Heart right ventricle (tissue), 16 donors: ENCODE data around the gene IFRD2. TPM values are rescaled to one million over a fixed set of nuclear protein-coding genes. Genes with fewer than 3 reads are reported as not detected.

Experiments
- ATAC-seq, 8 donors: fragments of 200-7000 bp; cut with Tn5 transposase; one replicate each; pipeline ENCODE4 v1.9.1; 2020; ENCODE audit warnings: mild to moderate bottlenecking in 8 of 8, moderate library complexity in 8 of 8, moderate number of reproducible peaks in 1 of 8
- DNase-seq, 2 donors: peaks; one replicate each; pipeline ENCODE4 v3.0.0-alpha.2; 2020
- H3K27ac ChIP-seq, 10 donors: fragments of 200-600 bp; sonication (generic) in 2 of 10; one replicate each; pipeline versions ENCODE4 v1.5.0 to v1.8.0; 2020 to 2022; ENCODE audit warnings: mild to moderate bottlenecking in 3 of 10
- H3K27me3 ChIP-seq, 7 donors: fragments of 200-600 bp; one replicate each; pipeline ENCODE4 v1.8.0; 2021 to 2022; ENCODE audit warnings: mild to moderate bottlenecking in 2 of 7
- H3K36me3 ChIP-seq, 9 donors: fragments of 200-600 bp; sonication (generic) in 1 of 9; one replicate each; pipeline versions ENCODE4 v1.5.0 to v1.8.0; 2020 to 2022; ENCODE audit warnings: mild to moderate bottlenecking in 2 of 9
- H3K4me1 ChIP-seq, 9 donors: fragments of 200-600 bp; sonication (generic) in 1 of 9; one replicate each; pipeline versions ENCODE4 v1.5.0 to v1.8.0; 2020 to 2022; ENCODE audit warnings: mild to moderate bottlenecking in 4 of 9
- H3K4me3 ChIP-seq, 10 donors: fragments of 200-600 bp; sonication (generic) in 2 of 10; one replicate each; pipeline versions ENCODE4 v1.5.0 to v1.8.0; 2020 to 2022; ENCODE audit warnings: mild to moderate bottlenecking in 7 of 10, moderate library complexity in 2 of 10
- H3K9me3 ChIP-seq, 11 donors: fragments of 200-600 bp in 10 of 11; sonication (generic) in 2 of 11; one replicate each; pipeline versions ENCODE4 v1.5.0 to v1.8.0; 2013 to 2022; ENCODE audit warnings: mild to moderate bottlenecking in 2 of 11, control low read depth in 1 of 11, moderate library complexity in 1 of 11
- WGBS, 2 donors: extraction: QIAGEN DNeasy Blood & Tissue Kit; methylation state at CpG; one replicate each; pipeline ENCODE4 v1.1.7; 2013; ENCODE audit warnings: inconsistent platforms in 1 of 2; 5-methylcytosine and 5-hydroxymethylcytosine counted together
- intact Hi-C, 10 donors: fragments of 100-400 bp; cut with DNase I; formaldehyde crosslinking; loops; one replicate each; pipeline versions ENCODE4 v1.11.1 to v1.14.2; 2022
- polyA plus RNA-seq, 2 donors: library from polyadenylated mRNA; stranded (reverse); fragments of 200-250 nt; gene quantifications; one replicate each; pipeline ENCODE4 v1.2.3, GENCODE V29; 2013
- total RNA-seq, 10 donors: library from RNA; stranded (reverse); fragmentation: NEBNext Ultra II Directional in 3 of 10; extraction: Animal tissue kit (Norgen Biotek cat#: 25700) in 3 of 10; gene quantifications; one replicate each; pipeline versions ENCODE4 v1.2.1 to v1.2.4, GENCODE V29; 2021 to 2023
- TF ChIP-seq, protein P1 (sequence below), 9 donors: fragments of 200-600 bp; sonication (generic) in 2 of 9; IDR thresholded peaks; one replicate each; pipeline versions ENCODE4 v1.5.0 to v1.8.0; 2021 to 2022; ENCODE audit warnings: antibody characterized with exemption in 9 of 9, mild to moderate bottlenecking in 5 of 9, moderate library complexity in 1 of 9
- donor health status: Arrhythmogenic right ventricular cardiomyopathy.
- donor health status: ischemic (EF 13 %, LVEDD 7.1; RV severe dilation, severe dysfunction).
- donor health status: healthy with polysubstance abuse.
- donor health status: DM: no; HTN: yes; CAD: no.
- donor health status: DM: no; HTN: no; CAD: no.
- donor health status: ischemic (EF 25% LVEDD 6.9; RV normal size, moderate dysfunction).
- donor health status: ischemic (EF 25% LVEDD 5.7; RV mildly dilated, moderate dysfunction).
- donor health status: healthy.
- donor health status: DM: yes; HTN: yes; CAD: no.
- donor health status: Ischemic cardiomyopathy.
- donor health status: ischemic (EF 35%, LVEDD 5.7; RV mildly dilated, moderate dysfunction).
- donor health status: nonischemic (EF 11% LVEDD 7.7; RV severe dilation, severe dysfunction).
- donor health status: DM: yes; HTN: yes; CAD: no.
- donor health status: PGD.
- donor health status: ischemic (EF 29% LVEDD 5.4; RV normal size, mild dysfunction).
- donor health status: nonischemic (EF 23%, LVEDD 6.1; RV moderate dilation, normal function).

IFRD2 gene
- total and polyA plus RNA-seq, 12 donors = 45.3 to 123 (median 57.0) TPM

DNA sequence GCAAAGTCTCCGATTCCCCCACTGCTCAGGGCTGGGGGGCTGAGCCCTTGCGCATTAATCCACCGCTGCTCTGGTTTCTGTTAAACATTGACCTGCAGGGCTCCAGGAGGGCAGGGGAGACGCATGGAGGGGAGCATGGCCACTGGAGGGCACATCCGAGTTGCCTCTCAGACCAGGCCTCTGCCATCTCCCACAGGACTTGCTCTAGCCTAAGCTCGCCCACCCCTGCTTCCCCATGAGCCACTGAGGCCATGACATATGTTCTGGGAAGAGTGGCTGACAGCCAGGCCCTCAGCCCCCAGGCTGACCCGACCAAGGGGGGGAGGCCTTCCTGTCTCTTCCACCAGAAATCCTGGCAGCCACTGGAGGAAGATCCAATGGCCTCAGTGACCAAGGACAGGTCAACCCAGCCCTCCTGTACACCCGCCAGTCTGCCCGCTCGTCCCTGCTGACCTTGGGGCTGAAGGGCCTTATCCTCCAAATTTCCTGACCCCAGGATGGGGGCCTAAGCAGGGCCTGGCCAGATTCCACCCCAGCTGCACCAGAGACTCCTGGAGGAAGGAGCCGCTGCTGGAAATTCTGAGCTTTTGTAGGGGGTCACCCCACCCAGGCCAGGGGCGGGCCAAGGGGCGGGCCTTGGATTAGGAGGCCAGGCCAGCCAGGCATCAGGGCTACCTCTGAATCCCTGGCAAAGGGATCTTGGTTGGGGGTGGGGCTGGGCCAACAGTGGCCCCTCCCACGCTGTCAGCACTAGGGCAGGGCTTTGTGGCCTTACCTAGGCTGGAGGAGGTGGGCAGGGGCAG, 11.0 kb upstream of the IFRD2 start, which contains the start of gene HYAL1:
HYAL1 (minus strand) TSS at position 562 of the 803 bp plus-strand sequence. CDS start 618 bp downstream, outside the sequence.
- Histone ChIP-seq H3K27me3 (no peaks in the 10 kb centered on the region), H3K9me3 (no peaks in the 10 kb centered on the region), H3K36me3 (peaks cover 0 to 12% (median 0%) of the 10 kb centered on the region in 9 donors), H3K27ac (peak within 1 kb of the TSS; percentile 66 to 95 (median 94)), H3K4me1 (peaks cover 20 to 53% (median 45%) of the 10 kb centered on the region in 9 donors), H3K4me3 (peak within 1 kb of the TSS; percentile 45 to 82 (median 56))
- peak; percentile 90 to 91 for DNase-seq
- ATAC-seq = peak; percentile 32 to 69 (median 56)
- TF ChIP-seq, protein P1, sequence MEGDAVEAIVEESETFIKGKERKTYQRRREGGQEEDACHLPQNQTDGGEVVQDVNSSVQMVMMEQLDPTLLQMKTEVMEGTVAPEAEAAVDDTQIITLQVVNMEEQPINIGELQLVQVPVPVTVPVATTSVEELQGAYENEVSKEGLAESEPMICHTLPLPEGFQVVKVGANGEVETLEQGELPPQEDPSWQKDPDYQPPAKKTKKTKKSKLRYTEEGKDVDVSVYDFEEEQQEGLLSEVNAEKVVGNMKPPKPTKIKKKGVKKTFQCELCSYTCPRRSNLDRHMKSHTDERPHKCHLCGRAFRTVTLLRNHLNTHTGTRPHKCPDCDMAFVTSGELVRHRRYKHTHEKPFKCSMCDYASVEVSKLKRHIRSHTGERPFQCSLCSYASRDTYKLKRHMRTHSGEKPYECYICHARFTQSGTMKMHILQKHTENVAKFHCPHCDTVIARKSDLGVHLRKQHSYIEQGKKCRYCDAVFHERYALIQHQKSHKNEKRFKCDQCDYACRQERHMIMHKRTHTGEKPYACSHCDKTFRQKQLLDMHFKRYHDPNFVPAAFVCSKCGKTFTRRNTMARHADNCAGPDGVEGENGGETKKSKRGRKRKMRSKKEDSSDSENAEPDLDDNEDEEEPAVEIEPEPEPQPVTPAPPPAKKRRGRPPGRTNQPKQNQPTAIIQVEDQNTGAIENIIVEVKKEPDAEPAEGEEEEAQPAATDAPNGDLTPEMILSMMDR (IDR thresholded peaks at IDR 0.05) = peak in 7 of 9 donors; percentile 22 to 60 (median 31)
- intact Hi-C loops = loop anchor here in 2 of 10 donors (1.0 to 5.0 kb wide), 2 partner anchors 18 to 34 kb away; no protein-coding TSS in a partner anchor
- 26 to 33% methylated on average over 14 of the region's 14 CpGs for WGBS, 2 donors

DNA sequence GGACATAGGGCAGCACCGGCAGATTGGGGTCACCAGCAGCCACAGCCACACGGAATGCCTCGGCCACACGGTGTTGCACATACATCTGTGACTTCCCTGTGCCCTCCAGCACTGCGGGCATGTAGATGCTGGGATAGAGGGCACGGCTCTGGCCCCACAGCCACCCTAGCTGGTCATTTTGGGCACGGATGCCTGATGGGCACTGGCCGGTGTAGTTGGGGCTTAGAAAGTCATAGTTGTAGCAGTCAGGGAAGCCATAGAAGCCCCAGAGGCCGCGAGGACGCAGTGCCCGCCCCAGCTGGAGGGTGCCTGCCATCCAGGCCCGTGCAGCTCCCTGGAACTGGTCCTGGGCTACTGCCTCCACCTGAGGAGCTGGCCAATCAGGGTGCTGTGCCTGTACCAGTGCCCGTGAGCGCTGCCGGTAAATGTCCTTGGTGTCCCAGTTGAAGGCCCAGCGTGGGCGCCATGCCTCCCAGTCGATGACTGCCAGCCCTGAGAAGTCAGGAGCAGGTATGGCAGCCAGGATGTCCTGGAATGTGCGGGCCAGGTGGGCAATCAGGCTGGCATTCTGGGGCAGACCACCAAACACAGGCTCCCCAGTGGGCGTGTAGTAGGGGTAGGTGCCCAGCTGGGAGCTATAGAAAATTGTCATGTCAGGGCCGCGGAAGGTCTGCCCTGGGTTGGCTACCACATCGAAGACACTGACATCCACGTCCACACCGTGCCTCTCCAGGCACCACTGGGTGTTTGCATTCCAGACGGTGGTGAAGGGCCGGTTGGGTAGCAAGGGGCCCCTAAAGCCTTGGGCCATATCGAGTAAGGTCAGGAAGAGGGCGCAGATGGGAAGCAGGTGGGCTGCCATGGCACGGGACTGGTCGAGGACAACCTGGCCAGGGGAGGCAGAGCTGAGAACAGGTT, 10.1 kb upstream of the IFRD2 start:
- no peaks in the 10 kb centered on the region for H3K27me3 ChIP-seq
- H3K27ac ChIP-seq = peak overlapping the region; percentile 66 to 95 (median 94)
- WGBS, 2 donors = 72 to 85% methylated on average over 32 of the region's 32 CpGs
- intact Hi-C loops = loop anchor here in 2 of 10 donors (1.0 to 5.0 kb wide), 2 partner anchors 19 to 35 kb away; no protein-coding TSS in a partner anchor
- no peaks in the 10 kb centered on the region for H3K9me3 ChIP-seq
- TF ChIP-seq, protein P1 (IDR thresholded peaks at IDR 0.05) = no peak
- H3K4me3 ChIP-seq = peak overlapping the region; percentile 45 to 82 (median 56)
- ATAC-seq (no peak), DNase-seq (no peak)
- peaks cover 22 to 59% (median 52%) of the 10 kb centered on the region in 9 donors for H3K4me1 ChIP-seq
- peaks cover 0 to 15% (median 0%) of the 10 kb centered on the region in 9 donors for H3K36me3 ChIP-seq

DNA sequence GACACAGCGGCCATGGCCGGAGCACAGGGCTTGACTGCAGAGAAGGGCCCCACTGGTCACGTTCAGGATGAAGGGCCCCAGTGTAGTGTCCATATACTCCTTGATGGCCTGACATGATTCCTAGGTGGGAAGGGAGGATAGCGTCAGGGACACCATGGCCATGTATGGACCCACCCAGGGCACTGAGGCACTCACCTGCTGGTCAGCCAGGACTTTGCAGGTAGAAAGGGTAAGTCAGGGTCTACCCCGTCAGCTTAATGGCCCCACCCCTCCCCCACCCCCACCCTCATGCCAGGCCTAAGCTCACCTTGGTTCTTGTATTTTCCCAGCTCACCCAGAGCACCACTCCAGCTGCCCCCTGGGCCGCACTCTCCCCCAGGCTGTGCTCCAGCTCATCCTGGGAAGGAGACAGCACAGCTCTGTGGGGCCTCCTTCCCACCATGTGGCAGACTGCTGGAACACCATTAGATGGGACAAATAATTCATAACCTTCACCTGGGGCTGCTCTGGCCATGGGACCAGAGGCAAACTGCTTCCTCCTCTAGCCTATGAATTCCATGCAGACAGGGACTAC, 8.5 kb upstream of the IFRD2 start:
- H3K27me3 ChIP-seq = no peaks in the 10 kb centered on the region
- intact Hi-C loops = loop anchor here in 2 of 10 donors (2.0 to 5.0 kb wide), 2 partner anchors 20 to 37 kb away; no protein-coding TSS in a partner anchor
- ATAC-seq (no peak), DNase-seq (no peak)
- peaks cover 0 to 22% (median 0%) of the 10 kb centered on the region in 9 donors for H3K36me3 ChIP-seq
- peak overlapping the region in 9 of 10 donors; percentile 16 to 82 (median 63) for H3K4me3 ChIP-seq
- 87 to 91% methylated on average over 6 of the region's 6 CpGs for WGBS, 2 donors
- peak overlapping the region; percentile 66 to 95 (median 94) for H3K27ac ChIP-seq
- H3K4me1 ChIP-seq = peaks cover 22 to 59% (median 52%) of the 10 kb centered on the region in 9 donors
- no peaks in the 10 kb centered on the region for H3K9me3 ChIP-seq
- TF ChIP-seq, protein P1 (IDR thresholded peaks at IDR 0.05) = no peak
